Progenitor cell of endocrine pancreas (in vitro differentiated cells): ENCODE data around the gene DENND1B. TPM values are rescaled to one million over a fixed set of nuclear protein-coding genes. Genes with fewer than 3 reads are reported as not detected.
A peak's percentile ranks its signal among the peaks of the same experiment; 100 is the strongest.

ENCODE experiments used
- DNase-seq: peaks from one replicate; pipeline ENCODE4 v3.0.0; 2021; ENCODE audit warnings: low spot score; ENCODE audit not compliant: unreplicated experiment
- H3K27ac Mint-ChIP-seq: 2 replicates; pipeline ENCODE4 v1.8.0; 2021; ENCODE audit warnings: mild to moderate bottlenecking, moderate library complexity, mixed read lengths
- H3K27me3 Mint-ChIP-seq: 2 replicates; pipeline ENCODE4 v1.8.0; 2021; ENCODE audit warnings: mixed read lengths
- H3K36me3 Mint-ChIP-seq: 2 replicates; pipeline ENCODE4 v1.8.0; 2022; ENCODE audit warnings: mixed read lengths; ENCODE audit not compliant: insufficient read depth
- H3K4me1 Mint-ChIP-seq: 2 replicates; pipeline ENCODE4 v1.8.0; 2021; ENCODE audit warnings: low read depth, mixed read lengths
- H3K4me3 Mint-ChIP-seq: 2 replicates; pipeline ENCODE4 v1.8.0; 2021; ENCODE audit warnings: low read depth, mild to moderate bottlenecking, moderate library complexity, mixed read lengths
- H3K9me3 Mint-ChIP-seq: 2 replicates; pipeline ENCODE4 v1.8.0; 2021; ENCODE audit warnings: low read depth, mixed read lengths
- long read RNA-seq: library from polyadenylated mRNA; unstranded; transcript quantifications from one replicate; pipeline ENCODE4 v2.0.0, GENCODE V29; 2020
- total RNA-seq: library from RNA; stranded (reverse); gene quantifications from 2 replicates; pipeline ENCODE4 v1.2.1, GENCODE V29; 2021
- TF ChIP-seq, protein P1 (sequence below): fragments of 200-600 bp; sonication (generic); IDR thresholded peaks from one replicate; pipeline ENCODE4 v1.5.0; 2021; ENCODE audit warnings: antibody characterized with exemption, mild to moderate bottlenecking; ENCODE audit not compliant: unreplicated experiment

DENND1B gene, protein sequence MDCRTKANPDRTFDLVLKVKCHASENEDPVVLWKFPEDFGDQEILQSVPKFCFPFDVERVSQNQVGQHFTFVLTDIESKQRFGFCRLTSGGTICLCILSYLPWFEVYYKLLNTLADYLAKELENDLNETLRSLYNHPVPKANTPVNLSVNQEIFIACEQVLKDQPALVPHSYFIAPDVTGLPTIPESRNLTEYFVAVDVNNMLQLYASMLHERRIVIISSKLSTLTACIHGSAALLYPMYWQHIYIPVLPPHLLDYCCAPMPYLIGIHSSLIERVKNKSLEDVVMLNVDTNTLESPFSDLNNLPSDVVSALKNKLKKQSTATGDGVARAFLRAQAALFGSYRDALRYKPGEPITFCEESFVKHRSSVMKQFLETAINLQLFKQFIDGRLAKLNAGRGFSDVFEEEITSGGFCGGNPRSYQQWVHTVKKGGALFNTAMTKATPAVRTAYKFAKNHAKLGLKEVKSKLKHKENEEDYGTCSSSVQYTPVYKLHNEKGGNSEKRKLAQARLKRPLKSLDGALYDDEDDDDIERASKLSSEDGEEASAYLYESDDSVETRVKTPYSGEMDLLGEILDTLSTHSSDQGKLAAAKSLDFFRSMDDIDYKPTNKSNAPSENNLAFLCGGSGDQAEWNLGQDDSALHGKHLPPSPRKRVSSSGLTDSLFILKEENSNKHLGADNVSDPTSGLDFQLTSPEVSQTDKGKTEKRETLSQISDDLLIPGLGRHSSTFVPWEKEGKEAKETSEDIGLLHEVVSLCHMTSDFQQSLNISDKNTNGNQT
- total RNA-seq: 15.7 and 18.3 TPM in 2 replicates
- long read RNA-seq, full-length matches to known transcripts: 7 of 27 reads
- long read RNA-seq, partial matches to known transcripts: 5 of 27 reads
- long read RNA-seq, other reads (novel, unspliced or antisense): 15 of 27 reads

DNA sequence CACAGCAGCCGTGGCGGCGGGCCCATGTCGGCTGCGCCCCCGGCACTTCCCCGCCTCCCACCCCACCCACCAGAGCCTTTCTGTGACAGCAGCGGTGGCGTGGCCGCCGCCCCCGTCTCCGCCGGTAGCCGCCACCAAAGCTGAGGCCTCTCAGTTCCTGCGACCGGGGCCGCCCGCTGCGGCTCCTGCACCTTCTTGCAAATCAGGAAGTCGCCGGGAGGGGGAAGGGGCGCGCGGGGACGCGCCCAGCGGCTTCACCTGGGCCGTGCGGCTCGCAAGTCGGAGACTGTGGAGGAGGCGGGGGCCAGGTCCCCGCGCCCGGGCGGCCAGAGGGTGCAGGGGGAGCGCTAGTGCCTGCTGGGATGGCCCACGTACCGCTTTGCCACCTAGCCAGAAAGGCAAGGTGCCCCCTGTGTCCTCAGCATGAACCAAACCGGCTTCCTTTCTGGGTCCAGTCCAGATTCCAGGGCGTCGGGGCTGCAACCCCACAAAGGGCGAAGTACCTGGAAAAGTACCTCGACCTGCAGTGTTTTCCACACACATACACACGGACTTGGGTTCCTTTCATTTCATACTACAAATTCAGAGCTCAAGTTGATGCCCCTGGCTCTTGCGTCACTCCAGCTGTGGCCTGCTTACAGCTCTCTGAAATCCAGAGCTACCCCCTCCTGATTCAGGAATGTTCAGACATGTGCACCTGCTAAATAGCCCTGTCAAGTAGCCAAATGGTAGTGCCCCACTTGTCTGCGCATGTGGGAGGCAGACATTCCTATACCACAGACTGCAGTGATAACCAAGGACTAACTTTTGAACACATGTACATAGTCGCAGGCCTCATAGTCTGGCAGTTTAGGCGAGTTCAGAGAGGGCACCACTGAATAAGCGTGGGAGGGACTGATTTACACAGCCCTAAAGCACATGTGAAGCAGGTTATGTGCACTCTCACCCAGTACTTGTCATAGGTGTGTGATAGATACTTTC is at the start of gene DENND1B:
DENND1B (minus strand) TSS at position 199 of the 981 bp plus-strand sequence. CDS start 325 bp downstream, outside the sequence.
- peaks cover 23% of the 10 kb centered on the region for H3K4me1 Mint-ChIP-seq
- peak; percentile 82 for DNase-seq
- H3K27me3 Mint-ChIP-seq: no peaks in the 10 kb centered on the region
- peak within 1 kb of the TSS; percentile 97 for H3K27ac Mint-ChIP-seq
- H3K4me3 Mint-ChIP-seq: peak within 1 kb of the TSS; percentile 86
- H3K9me3 Mint-ChIP-seq: no peaks in the 10 kb centered on the region
- H3K36me3 Mint-ChIP-seq: no peaks in the 10 kb centered on the region
- TF ChIP-seq, protein P1, sequence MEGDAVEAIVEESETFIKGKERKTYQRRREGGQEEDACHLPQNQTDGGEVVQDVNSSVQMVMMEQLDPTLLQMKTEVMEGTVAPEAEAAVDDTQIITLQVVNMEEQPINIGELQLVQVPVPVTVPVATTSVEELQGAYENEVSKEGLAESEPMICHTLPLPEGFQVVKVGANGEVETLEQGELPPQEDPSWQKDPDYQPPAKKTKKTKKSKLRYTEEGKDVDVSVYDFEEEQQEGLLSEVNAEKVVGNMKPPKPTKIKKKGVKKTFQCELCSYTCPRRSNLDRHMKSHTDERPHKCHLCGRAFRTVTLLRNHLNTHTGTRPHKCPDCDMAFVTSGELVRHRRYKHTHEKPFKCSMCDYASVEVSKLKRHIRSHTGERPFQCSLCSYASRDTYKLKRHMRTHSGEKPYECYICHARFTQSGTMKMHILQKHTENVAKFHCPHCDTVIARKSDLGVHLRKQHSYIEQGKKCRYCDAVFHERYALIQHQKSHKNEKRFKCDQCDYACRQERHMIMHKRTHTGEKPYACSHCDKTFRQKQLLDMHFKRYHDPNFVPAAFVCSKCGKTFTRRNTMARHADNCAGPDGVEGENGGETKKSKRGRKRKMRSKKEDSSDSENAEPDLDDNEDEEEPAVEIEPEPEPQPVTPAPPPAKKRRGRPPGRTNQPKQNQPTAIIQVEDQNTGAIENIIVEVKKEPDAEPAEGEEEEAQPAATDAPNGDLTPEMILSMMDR: peak; percentile 41

DNA sequence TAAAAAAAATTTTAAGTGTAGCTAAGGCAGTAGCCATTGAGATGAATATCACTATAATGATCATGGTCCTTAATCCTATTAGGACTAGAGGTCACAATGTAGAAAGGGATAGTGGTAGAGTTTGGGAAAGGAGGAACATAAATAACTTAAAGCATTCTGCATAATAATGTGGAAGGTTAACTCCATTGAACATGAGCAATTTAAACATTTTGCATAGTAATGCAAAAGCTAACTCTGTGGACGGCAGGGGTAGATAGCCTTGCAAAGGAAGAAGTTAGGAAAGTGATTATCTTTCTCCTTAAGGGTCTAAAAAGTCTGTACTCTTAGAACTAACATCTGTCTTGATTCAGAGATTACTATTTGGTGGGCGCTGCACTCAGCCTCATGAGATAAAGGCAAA is 39.0 kb upstream of the DENND1B start:
- peaks cover 15% of the 10 kb centered on the region for H3K4me1 Mint-ChIP-seq
- H3K4me3 Mint-ChIP-seq: no peak overlapping the region
- no peak for DNase-seq
- TF ChIP-seq, protein P1: no peak
- no peaks in the 10 kb centered on the region for H3K36me3 Mint-ChIP-seq
- H3K27me3 Mint-ChIP-seq: no peaks in the 10 kb centered on the region
- no peak overlapping the region for H3K27ac Mint-ChIP-seq
- H3K9me3 Mint-ChIP-seq: peaks cover 3% of the 10 kb centered on the region

DNA sequence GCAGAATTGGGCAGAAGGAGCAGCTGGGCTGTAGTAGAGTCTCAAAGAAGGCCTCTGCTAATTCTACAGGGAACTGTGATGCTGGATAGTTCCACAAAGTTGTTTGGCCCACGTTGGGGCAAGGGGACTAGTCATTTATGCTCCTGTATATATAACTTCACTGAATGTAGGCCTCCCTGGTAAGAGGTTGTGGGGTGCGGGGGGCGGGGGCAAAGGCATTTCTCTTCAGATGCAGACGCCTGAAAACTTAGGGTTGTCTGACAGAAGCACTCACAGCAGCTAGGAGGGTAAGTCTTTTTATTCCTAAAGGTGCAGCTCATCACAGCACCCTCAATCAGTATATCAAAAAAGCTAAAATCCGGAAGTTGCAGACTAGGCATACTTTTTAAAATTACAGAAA is 38.5 kb upstream of the DENND1B start:
- Mint-ChIP-seq H3K4me1 (peaks cover 20% of the 10 kb centered on the region), H3K27ac (no peak overlapping the region), H3K36me3 (no peaks in the 10 kb centered on the region), H3K9me3 (peaks cover 3% of the 10 kb centered on the region), H3K4me3 (no peak overlapping the region), H3K27me3 (no peaks in the 10 kb centered on the region)
- DNase-seq: no peak
- TF ChIP-seq, protein P1: no peak

DNA sequence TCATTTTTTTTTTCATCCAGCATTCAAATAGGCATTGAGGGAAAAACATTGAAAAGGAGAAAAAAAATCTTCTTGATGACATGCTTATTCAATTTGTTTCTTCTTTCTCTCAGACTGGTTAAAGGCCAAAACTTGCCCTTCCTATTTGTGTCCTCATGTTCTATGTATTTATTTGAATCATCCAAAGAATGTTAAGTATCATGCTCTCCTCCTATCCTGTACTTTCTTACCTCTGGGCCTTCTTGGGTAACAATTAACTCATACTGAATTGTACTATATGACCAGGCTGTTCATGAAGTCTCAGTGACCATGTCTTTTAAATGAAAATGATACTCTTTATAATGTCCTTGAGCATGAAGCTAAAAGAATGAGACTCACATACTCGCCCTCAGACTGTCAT is 36.5 kb upstream of the DENND1B start:
- Mint-ChIP-seq H3K4me3 (no peak overlapping the region), H3K4me1 (peaks cover 35% of the 10 kb centered on the region), H3K27ac (no peak overlapping the region), H3K27me3 (no peaks in the 10 kb centered on the region), H3K36me3 (no peaks in the 10 kb centered on the region), H3K9me3 (peaks cover 3% of the 10 kb centered on the region)
- TF ChIP-seq, protein P1: no peak
- no peak for DNase-seq
